Effector memory CD4-positive, alpha-beta T cell (primary cell): ENCODE results near the gene CLPSL2.

Source experiments
- DNase-seq, 3 donors: peaks; one replicate each; pipeline ENCODE4 v3.0.0-alpha.2; 2020
- H3K27ac ChIP-seq: 2 replicates; pipeline ENCODE4 v1.7.0; 2013; ENCODE audit warnings: mild to moderate bottlenecking, low read length, moderate library complexity; ENCODE audit not compliant: insufficient read depth, poor library complexity, severe bottlenecking
- H3K27me3 ChIP-seq: replicated peaks from 2 replicates; pipeline ENCODE4 v1.7.0; 2013; ENCODE audit warnings: mild to moderate bottlenecking, low read length; ENCODE audit not compliant: insufficient read depth, control insufficient read depth, poor library complexity, severe bottlenecking
- H3K36me3 ChIP-seq: 2 replicates; pipeline ENCODE4 v1.7.0; 2013; ENCODE audit warnings: mild to moderate bottlenecking, low read length, moderate library complexity; ENCODE audit not compliant: control insufficient read depth, insufficient read depth
- H3K4me1 ChIP-seq: 2 replicates; pipeline ENCODE4 v1.7.0; 2013; ENCODE audit warnings: low read length, mild to moderate bottlenecking; ENCODE audit not compliant: control insufficient read depth, insufficient read depth, poor library complexity, severe bottlenecking
- H3K4me3 ChIP-seq: 2 replicates; pipeline ENCODE4 v1.7.0; 2013; ENCODE audit warnings: low read length, low read depth, mild to moderate bottlenecking; ENCODE audit not compliant: insufficient read depth, poor library complexity, severe bottlenecking
- H3K9me3 ChIP-seq: 2 replicates; pipeline ENCODE4 v1.7.0; 2013; ENCODE audit warnings: mild to moderate bottlenecking, low read length, moderate library complexity; ENCODE audit not compliant: control insufficient read depth

The CLPSL2 gene

GRCh38 chr6:35798706-35799105, 22.3 kb downstream of the CLPSL2 start:
- no peaks in the 10 kb centered on the region for H3K36me3 ChIP-seq

DNA sequence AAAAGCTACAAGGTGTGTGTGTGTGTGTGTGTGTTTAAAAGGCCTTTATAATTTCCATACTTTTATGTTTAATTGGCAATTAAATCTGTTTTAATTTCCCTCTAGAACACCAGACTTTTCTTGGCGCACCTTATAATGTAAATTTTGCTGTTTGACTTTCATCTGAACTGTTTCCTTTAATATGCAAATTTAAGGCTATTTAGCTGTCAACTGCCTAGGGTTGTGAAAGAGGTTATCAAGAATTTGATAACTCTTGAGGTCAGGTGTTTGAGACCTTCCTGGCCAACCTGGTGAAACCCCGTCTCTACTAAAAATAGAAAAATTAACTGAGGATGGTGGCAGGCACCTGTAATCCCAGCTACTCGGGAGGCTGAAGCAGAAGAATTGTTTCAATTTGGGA, 24.8 kb downstream of the CLPSL2 start:
- no peak overlapping the region for H3K4me3 ChIP-seq
- no peaks in the 10 kb centered on the region for H3K9me3 ChIP-seq
- H3K27me3 ChIP-seq = peaks cover 5% of the 10 kb centered on the region
- no peak overlapping the region for H3K27ac ChIP-seq
- peaks cover 3% of the 10 kb centered on the region for H3K4me1 ChIP-seq
- DNase-seq = no peak
- no peaks in the 10 kb centered on the region for H3K36me3 ChIP-seq

More at GRCh38 chr6:35798706-35799105, 22.3 kb downstream of the CLPSL2 start:
- Histone ChIP-seq H3K4me1 (no peaks in the 10 kb centered on the region), H3K4me3 (no peak overlapping the region), H3K27ac (no peak overlapping the region), H3K9me3 (no peaks in the 10 kb centered on the region), H3K27me3 (no peaks in the 10 kb centered on the region)
- DNase-seq = no peak

GRCh38 chr6:35804996-35805736, 28.8 kb downstream of the CLPSL2 start, which contains the start of gene LHFPL5:
TSS of gene LHFPL5 (plus strand) at chr6:35805352. CDS start at chr6:35805671, 319 bp downstream.
- Histone ChIP-seq H3K27me3 (peaks cover 8% of the 10 kb centered on the region), H3K4me1 (peaks cover 3% of the 10 kb centered on the region), H3K9me3 (no peaks in the 10 kb centered on the region), H3K36me3 (no peaks in the 10 kb centered on the region), H3K4me3 (no peak within 1 kb of the TSS), H3K27ac (no peak within 1 kb of the TSS)
- no peak for DNase-seq

- Histone ChIP-seq H3K4me3 (no peak overlapping the region), H3K36me3 (no peaks in the 10 kb centered on the region), H3K27ac (no peak overlapping the region), H3K4me1 (peaks cover 3% of the 10 kb centered on the region), H3K9me3 (no peaks in the 10 kb centered on the region), H3K27me3 (peaks cover 8% of the 10 kb centered on the region)
- no peak for DNase-seq
Observed at GRCh38 chr6:35808688-35809087, 32.3 kb downstream of the CLPSL2 start.

GRCh38 chr6:35809809-35810208, 33.4 kb downstream of the CLPSL2 start:
- H3K27me3 ChIP-seq = peaks cover 8% of the 10 kb centered on the region
- H3K27ac ChIP-seq = no peak overlapping the region
- no peaks in the 10 kb centered on the region for H3K36me3 ChIP-seq
- peaks cover 3% of the 10 kb centered on the region for H3K4me1 ChIP-seq
- no peaks in the 10 kb centered on the region for H3K9me3 ChIP-seq
- no peak overlapping the region for H3K4me3 ChIP-seq
- no peak for DNase-seq

- no peak for DNase-seq
Observed at GRCh38 chr6:35810971-35811698, 34.7 kb downstream of the CLPSL2 start.

DNA sequence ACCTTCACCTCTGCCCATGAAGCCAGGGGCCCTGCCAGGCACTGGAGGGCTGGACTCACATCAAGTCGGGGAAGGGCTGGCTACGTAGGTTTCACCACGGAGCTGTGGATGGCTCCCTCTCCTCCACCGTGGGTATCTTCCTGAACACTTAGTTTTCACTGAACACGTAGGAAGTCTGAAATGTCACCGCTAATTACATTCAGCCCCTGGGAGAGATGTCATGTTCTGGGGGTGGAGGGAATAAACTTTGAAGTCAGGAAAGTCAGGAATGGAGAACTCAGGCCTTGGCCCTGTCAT, 35.2 kb downstream of the CLPSL2 start:
- Histone ChIP-seq H3K4me1 (no peaks in the 10 kb centered on the region), H3K27ac (no peak overlapping the region)

More at GRCh38 chr6:35810971-35811698, 34.7 kb downstream of the CLPSL2 start:
- Histone ChIP-seq H3K4me3 (no peak overlapping the region), H3K27ac (no peak overlapping the region), H3K27me3 (peaks cover 3% of the 10 kb centered on the region), H3K36me3 (no peaks in the 10 kb centered on the region), H3K4me1 (no peaks in the 10 kb centered on the region), H3K9me3 (no peaks in the 10 kb centered on the region)

GRCh38 chr6:35817515-35817914, 41.1 kb downstream of the CLPSL2 start:
- no peak for DNase-seq
- Histone ChIP-seq H3K9me3 (no peaks in the 10 kb centered on the region), H3K36me3 (no peaks in the 10 kb centered on the region), H3K4me3 (no peak overlapping the region), H3K27me3 (no peaks in the 10 kb centered on the region), H3K27ac (no peak overlapping the region), H3K4me1 (no peaks in the 10 kb centered on the region)

More for the DNA sequence above, 35.2 kb downstream of the CLPSL2 start:
- peaks cover 3% of the 10 kb centered on the region for H3K27me3 ChIP-seq
- no peaks in the 10 kb centered on the region for H3K9me3 ChIP-seq
- no peak for DNase-seq
- H3K4me3 ChIP-seq = no peak overlapping the region
- no peaks in the 10 kb centered on the region for H3K36me3 ChIP-seq

DNA sequence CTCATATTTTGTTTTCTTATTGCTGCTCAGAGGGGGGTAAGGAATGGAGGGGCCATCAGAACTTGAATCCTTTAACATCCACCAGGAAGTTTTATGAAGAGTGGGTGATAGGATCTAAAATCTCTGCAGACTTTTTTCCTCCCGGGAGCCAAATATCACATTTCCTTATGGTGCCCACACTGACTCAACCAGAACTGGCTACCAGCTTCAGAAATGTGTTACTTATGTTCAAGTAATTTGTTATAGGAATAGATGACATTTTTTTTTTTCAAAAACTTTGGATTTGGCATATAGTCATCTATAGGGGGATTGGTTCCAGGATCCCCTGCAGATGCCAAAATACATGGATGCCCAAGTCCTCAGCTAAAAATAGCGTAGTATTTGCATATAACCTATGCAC, 47.2 kb downstream of the CLPSL2 start:
- Histone ChIP-seq H3K27me3 (no peaks in the 10 kb centered on the region), H3K9me3 (no peaks in the 10 kb centered on the region), H3K4me3 (no peak overlapping the region), H3K27ac (no peak overlapping the region), H3K4me1 (no peaks in the 10 kb centered on the region), H3K36me3 (no peaks in the 10 kb centered on the region)
- no peak for DNase-seq

- H3K27me3 ChIP-seq = no peaks in the 10 kb centered on the region
- no peaks in the 10 kb centered on the region for H3K4me1 ChIP-seq
- no peaks in the 10 kb centered on the region for H3K36me3 ChIP-seq
- no peak overlapping the region for H3K27ac ChIP-seq
- no peak for DNase-seq
- no peaks in the 10 kb centered on the region for H3K9me3 ChIP-seq
- H3K4me3 ChIP-seq = no peak overlapping the region
Observed at GRCh38 chr6:35824552-35825192, 48.3 kb downstream of the CLPSL2 start.
